HepG2 (cell line): ENCODE data around the gene SUV39H2. TPM values are rescaled to one million over a fixed set of nuclear protein-coding genes. Genes with fewer than 3 reads are reported as not detected.

Source experiments
- ATAC-seq: fragments of 200-7000 bp; cut with Tn5 transposase; 3 replicates; pipeline ENCODE4 v1.9.1; 2020; ENCODE audit warnings: mild to moderate bottlenecking, moderate library complexity
- BruUV-seq: library from RNA; stranded (reverse); fragments of 400-500 nt; replicated peaks from 2 replicates; lab custom pipeline; 2021; lab: Mats Ljungman, UMichigan
- CTCF ChIA-PET: fragments of 300-600 bp; formaldehyde crosslinking; extraction: SDS; loops from one replicate; lab custom pipeline; 2021; ENCODE audit warnings: low total read pairs, inconsistent platforms, low intra/inter-chr PET ratio; lab: Yijun Ruan, JAX
- POLR2A ChIA-PET: fragments of 350-600 bp; sonication (Branson Sonifier 250); formaldehyde crosslinking; loops from one replicate; lab custom pipeline; 2020; ENCODE audit warnings: antibody characterized with exemption, inconsistent platforms; lab: Yijun Ruan, JAX
- DNase-seq: peaks from one replicate; pipeline ENCODE4 v3.0.0-alpha.2; 2015; ENCODE audit warnings: low spot score
- FAIRE-seq: peaks from 3 replicates; lab custom pipeline; 2011; peaks lifted over from hg19 to GRCh38; lab: Jason Lieb, UNC
- H2AFZ ChIP-seq: one replicate; pipeline ENCODE4 v1.6.1; 2011; ENCODE audit warnings: low read length, inconsistent platforms
- H3K27ac ChIP-seq: fragments of 300-600 bp; 3 replicates; pipeline ENCODE4 v1.8.0; 2011; ENCODE audit warnings: mixed run types, mild to moderate bottlenecking, mixed read lengths, low read length, inconsistent platforms; ENCODE audit not compliant: insufficient read depth; ENCODE audit errors: extremely low read length
- H3K27me3 ChIP-seq, 2 experiments: fragments of 200-600 bp in 1 of 2; 2 replicates in 1 of 2; 3 replicates in 1 of 2; pipeline versions ENCODE4 v1.6.0 to v1.8.0; 2011; ENCODE audit warnings: low read length in 2 of 2, mild to moderate bottlenecking in 2 of 2, moderate library complexity in 2 of 2, inconsistent platforms in 1 of 2; ENCODE audit not compliant: insufficient read depth in 2 of 2, control insufficient read depth in 1 of 2
- H3K36me3 ChIP-seq, 2 experiments: fragments of 200-600 bp in 1 of 2; replicated peaks in 1 of 2; 2 replicates in 1 of 2; 3 replicates in 1 of 2; pipeline versions ENCODE4 v1.5.1 to v1.8.0; 2011; ENCODE audit warnings: low read length in 2 of 2, inconsistent platforms in 1 of 2; ENCODE audit not compliant: insufficient read depth in 2 of 2, control insufficient read depth in 1 of 2
- H3K4me1 ChIP-seq: 2 replicates; pipeline ENCODE4 v1.5.1; 2012; ENCODE audit warnings: low read length, inconsistent platforms; ENCODE audit not compliant: insufficient read depth
- H3K4me2 ChIP-seq: 2 replicates; pipeline ENCODE4 v1.6.0; 2011; ENCODE audit warnings: low read depth, low read length, inconsistent platforms
- H3K4me3 ChIP-seq, 3 experiments: fragments of 200-600 bp in 1 of 3; sonication (generic), shearing (Covaris generic) in 1 of 3; replicated peaks in 1 of 3; 2 replicates each; pipeline ENCODE4 v1.5.1; 2011 to 2016; ENCODE audit warnings: low read length in 3 of 3, inconsistent platforms in 2 of 3, low read depth in 2 of 3, mild to moderate bottlenecking in 2 of 3, control low read depth in 1 of 3, mixed read lengths in 1 of 3; ENCODE audit not compliant: insufficient read depth in 1 of 3
- H3K79me2 ChIP-seq: one replicate; pipeline ENCODE4 v1.6.1; 2011; ENCODE audit warnings: low read length, inconsistent platforms; ENCODE audit not compliant: insufficient read depth
- H3K9ac ChIP-seq: 2 replicates; pipeline ENCODE4 v1.6.0; 2011; ENCODE audit warnings: mild to moderate bottlenecking, low read depth, low read length, inconsistent platforms; ENCODE audit not compliant: insufficient read depth
- H3K9me3 ChIP-seq: 2 replicates; pipeline ENCODE4 v1.5.1; 2012; ENCODE audit warnings: mild to moderate bottlenecking, low read length
- H4K20me1 ChIP-seq: 2 replicates; pipeline ENCODE4 v1.6.0; 2011; ENCODE audit warnings: inconsistent platforms, mild to moderate bottlenecking, low read length, moderate library complexity; ENCODE audit not compliant: insufficient read depth
- HNRNPK ChIP-seq: fragments of 200-400 bp; formaldehyde crosslinking; IDR thresholded peaks from 2 replicates; pipeline ENCODE4 v1.6.1; 2018; ENCODE audit warnings: low read length, low read depth, moderate library complexity, mild to moderate bottlenecking; ENCODE audit not compliant: poor library complexity, severe bottlenecking
- HOXA5 ChIP-seq: sonication (generic); formaldehyde crosslinking; IDR thresholded peaks from 2 replicates; pipeline ENCODE4 v1.4.0; 2020; ENCODE audit warnings: missing genetic modification reagents
- KDM1A ChIP-seq: IDR thresholded peaks from 2 replicates; pipeline ENCODE4 v1.6.1; 2016; ENCODE audit warnings: missing compliant biosample characterization
- KDM2A ChIP-seq: sonication (generic); formaldehyde crosslinking; IDR thresholded peaks from 2 replicates; pipeline ENCODE4 v1.4.0; 2020; ENCODE audit warnings: low read depth, missing genetic modification reagents, borderline replicate concordance
- ZNF274 ChIP-seq: sonication (generic); formaldehyde crosslinking; IDR thresholded peaks from 2 replicates; pipeline ENCODE4 v1.5.1; 2020; ENCODE audit warnings: mild to moderate bottlenecking, missing genetic modification reagents
- ZNF550 ChIP-seq: sonication (generic); formaldehyde crosslinking; IDR thresholded peaks from 2 replicates; pipeline ENCODE4 v1.4.0; 2020; ENCODE audit warnings: mild to moderate bottlenecking, missing genetic modification reagents, borderline replicate concordance
- ZNF562 ChIP-seq: sonication (generic); formaldehyde crosslinking; IDR thresholded peaks from 2 replicates; pipeline ENCODE4 v1.8.0; 2022; ENCODE audit warnings: missing genetic modification reagents, borderline replicate concordance
- ZNF768 ChIP-seq: sonication (generic); formaldehyde crosslinking; IDR thresholded peaks from 2 replicates; pipeline ENCODE4 v1.4.0; 2020; ENCODE audit warnings: missing genetic modification reagents
- ZNF780A ChIP-seq: sonication (generic); formaldehyde crosslinking; IDR thresholded peaks from 2 replicates; pipeline ENCODE4 v1.8.0; 2022; ENCODE audit warnings: mild to moderate bottlenecking, missing genetic modification reagents, moderate library complexity
- ZNF841 ChIP-seq: sonication (generic); formaldehyde crosslinking; IDR thresholded peaks from 2 replicates; pipeline ENCODE4 v1.8.1; 2023; ENCODE audit warnings: missing genetic modification reagents, borderline replicate concordance
- WGBS: methylation state at CpG from one replicate; pipeline ENCODE4 v1.1.6; 2017; ENCODE audit warnings: low lambda C conversion rate; 5-methylcytosine and 5-hydroxymethylcytosine counted together
- in situ Hi-C: cut with HindIII; loops from 2 replicates; pipeline ENCODE4 v1.10.0; 2017; ENCODE audit warnings: low pct_unique_long_range_greater_than_20kb; ENCODE audit not compliant: extremely low pct_ligation_motif_present
- intact Hi-C: fragments of 100-400 bp; cut with micrococcal nuclease; formaldehyde crosslinking; loops from one replicate; pipeline ENCODE4 v1.10.0; 2022; ENCODE audit not compliant: unreplicated experiment
- polyA plus RNA-seq, 8 experiments: library from polyadenylated mRNA; depleted of rRNA in 3 of 8; stranded (reverse) in 7 of 8; unstranded in 1 of 8; fragments of >200 nt; fragmentation: Illumina TruSeq in 4 of 8; extraction: Trizol in 4 of 8; gene quantifications; 2 replicates each; pipeline versions ENCODE4 v1.2.1 to v1.2.3, GENCODE V29; 2011 to 2016; ENCODE audit warnings: low read depth in 4 of 8, missing spikeins in 1 of 8, mixed read lengths in 1 of 8; ENCODE audit not compliant: insufficient read depth in 1 of 8
- total RNA-seq, 5 experiments: library from RNA; depleted of rRNA; stranded (reverse); fragments of >200 nt; fragmentation: Illumina TruSeq; extraction: Trizol; gene quantifications; 2 replicates each; pipeline ENCODE4 v1.2.3, GENCODE V29; 2016; ENCODE audit warnings: low read depth in 1 of 5
- TF ChIP-seq, protein P1 (sequence below): sonication (generic); formaldehyde crosslinking; IDR thresholded peaks from 2 replicates; pipeline ENCODE4 v1.8.0; 2022; ENCODE audit warnings: missing genetic modification reagents, mild to moderate bottlenecking, borderline replicate concordance
- TF ChIP-seq, protein P2 (sequence below): sonication (generic); formaldehyde crosslinking; IDR thresholded peaks from 2 replicates; pipeline ENCODE4 v1.5.1; 2020; ENCODE audit warnings: missing genetic modification reagents, mild to moderate bottlenecking, borderline replicate concordance
- TF ChIP-seq, protein P3 (sequence below): sonication (generic); formaldehyde crosslinking; IDR thresholded peaks from 2 replicates; pipeline ENCODE4 v1.5.0; 2020; ENCODE audit warnings: missing genetic modification reagents, mild to moderate bottlenecking, borderline replicate concordance
- TF ChIP-seq, protein P4 (sequence below): sonication (generic); formaldehyde crosslinking; IDR thresholded peaks from 2 replicates; pipeline ENCODE4 v1.4.0; 2020; ENCODE audit warnings: missing genetic modification reagents
- TF ChIP-seq, protein P5 (sequence below): IDR thresholded peaks from 2 replicates; pipeline ENCODE4 v1.6.1; 2016; ENCODE audit warnings: missing biosample characterization, missing genetic modification reagents, low read depth

The SUV39H2 gene
- total and polyA plus RNA-seq, 2 of the 13 experiments (the other 11 are each of a cell fraction or from before 2014, with no cell fraction given), result 9.0 to 44.3 TPM

DNA sequence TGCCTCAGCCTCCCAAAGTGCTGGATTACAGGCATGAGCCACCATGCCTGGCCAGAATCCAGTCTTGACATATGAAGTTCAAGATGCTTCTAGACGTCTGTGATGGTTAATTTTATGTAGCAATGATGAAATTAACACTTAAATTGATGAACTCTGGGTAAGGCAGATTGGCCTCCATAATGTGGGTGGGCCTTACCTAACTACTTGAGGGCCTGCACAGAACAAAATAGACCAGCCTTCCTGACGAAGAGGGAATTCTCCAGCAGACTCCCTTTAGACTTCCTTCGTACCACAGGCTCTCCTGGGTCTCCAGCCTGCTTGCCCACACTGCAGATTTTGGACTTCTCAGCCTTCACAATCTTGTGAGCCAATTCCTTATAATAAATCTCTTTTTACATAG lies 45.6 kb upstream of the SUV39H2 start (continued):
- TF ChIP-seq, protein P1, sequence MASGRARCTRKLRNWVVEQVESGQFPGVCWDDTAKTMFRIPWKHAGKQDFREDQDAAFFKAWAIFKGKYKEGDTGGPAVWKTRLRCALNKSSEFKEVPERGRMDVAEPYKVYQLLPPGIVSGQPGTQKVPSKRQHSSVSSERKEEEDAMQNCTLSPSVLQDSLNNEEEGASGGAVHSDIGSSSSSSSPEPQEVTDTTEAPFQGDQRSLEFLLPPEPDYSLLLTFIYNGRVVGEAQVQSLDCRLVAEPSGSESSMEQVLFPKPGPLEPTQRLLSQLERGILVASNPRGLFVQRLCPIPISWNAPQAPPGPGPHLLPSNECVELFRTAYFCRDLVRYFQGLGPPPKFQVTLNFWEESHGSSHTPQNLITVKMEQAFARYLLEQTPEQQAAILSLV (CRISPR knock-in tag), result no peak
- TF ChIP-seq, protein P2, sequence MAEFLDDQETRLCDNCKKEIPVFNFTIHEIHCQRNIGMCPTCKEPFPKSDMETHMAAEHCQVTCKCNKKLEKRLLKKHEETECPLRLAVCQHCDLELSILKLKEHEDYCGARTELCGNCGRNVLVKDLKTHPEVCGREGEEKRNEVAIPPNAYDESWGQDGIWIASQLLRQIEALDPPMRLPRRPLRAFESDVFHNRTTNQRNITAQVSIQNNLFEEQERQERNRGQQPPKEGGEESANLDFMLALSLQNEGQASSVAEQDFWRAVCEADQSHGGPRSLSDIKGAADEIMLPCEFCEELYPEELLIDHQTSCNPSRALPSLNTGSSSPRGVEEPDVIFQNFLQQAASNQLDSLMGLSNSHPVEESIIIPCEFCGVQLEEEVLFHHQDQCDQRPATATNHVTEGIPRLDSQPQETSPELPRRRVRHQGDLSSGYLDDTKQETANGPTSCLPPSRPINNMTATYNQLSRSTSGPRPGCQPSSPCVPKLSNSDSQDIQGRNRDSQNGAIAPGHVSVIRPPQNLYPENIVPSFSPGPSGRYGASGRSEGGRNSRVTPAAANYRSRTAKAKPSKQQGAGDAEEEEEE (CRISPR knock-in tag), result no peak

DNA sequence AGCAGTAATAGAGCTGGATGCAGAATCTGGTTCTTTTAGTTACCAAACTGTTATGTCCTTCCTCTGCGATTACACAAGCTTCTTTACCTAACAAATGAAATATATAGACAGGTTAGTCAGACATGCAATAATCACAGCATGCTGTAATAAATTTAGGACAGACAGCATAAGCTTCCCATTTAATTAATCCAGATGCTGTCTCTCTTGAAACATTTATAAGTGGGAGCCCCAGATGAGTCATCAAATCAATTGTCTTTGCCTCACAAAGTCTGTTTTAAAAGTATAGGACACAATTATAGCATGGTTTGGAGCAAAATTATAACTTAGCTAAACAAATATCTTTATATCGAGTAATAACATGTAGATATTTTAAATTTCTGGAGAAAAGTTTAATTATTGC lies 42.5 kb upstream of the SUV39H2 start:
- FAIRE-seq, result no peak
- Histone ChIP-seq H3K27ac (no peak overlapping the region), H3K9ac (no peak overlapping the region), H3K36me3 (peaks cover 0 to 6% of the 10 kb centered on the region in 2 experiments; a peak in 1 of 5 replicates), H4K20me1 (peaks cover 4% of the 10 kb centered on the region; the same call in 1 of the 2 replicates), H3K4me1 (peaks cover 17% of the 10 kb centered on the region), H3K79me2 (peaks cover 25% of the 10 kb centered on the region), H3K27me3 (no peaks in the 10 kb centered on the region; a peak in 1 of 5 replicates), H3K4me3 (no peak overlapping the region), H3K9me3 (no peaks in the 10 kb centered on the region), H3K4me2 (no peak overlapping the region), H2AFZ (no peak overlapping the region)
- no peak for ATAC-seq
- BruUV-seq, result no TSS peak
- WGBS, result 96% methylated on average over 2 of the region's 2 CpGs
- CTCF ChIA-PET, result no interaction called here
- no peak for DNase-seq
- in situ Hi-C loops, result no loop called here
- intact Hi-C loops, result loop anchor here (5.0 to 10.0 kb wide), 4 partner anchors 119 to 339 kb away; partner anchors contain the start of genes DCLRE1C and MEIG1
- POLR2A ChIA-PET, result interaction anchor here (2.8 to 3.7 kb wide), 2 partner anchors 42 to 124 kb away, joined by 24 to 54 read pairs; partner anchors contain the start of genes MEIG1 and SUV39H2
- no peak for TF ChIP-seq ZNF768 (CRISPR knock-in tag)
- TF ChIP-seq KDM1A, result no peak
- TF ChIP-seq ZNF550 (CRISPR knock-in tag), result no peak
- no peak for TF ChIP-seq HNRNPK
- TF ChIP-seq, protein P3, sequence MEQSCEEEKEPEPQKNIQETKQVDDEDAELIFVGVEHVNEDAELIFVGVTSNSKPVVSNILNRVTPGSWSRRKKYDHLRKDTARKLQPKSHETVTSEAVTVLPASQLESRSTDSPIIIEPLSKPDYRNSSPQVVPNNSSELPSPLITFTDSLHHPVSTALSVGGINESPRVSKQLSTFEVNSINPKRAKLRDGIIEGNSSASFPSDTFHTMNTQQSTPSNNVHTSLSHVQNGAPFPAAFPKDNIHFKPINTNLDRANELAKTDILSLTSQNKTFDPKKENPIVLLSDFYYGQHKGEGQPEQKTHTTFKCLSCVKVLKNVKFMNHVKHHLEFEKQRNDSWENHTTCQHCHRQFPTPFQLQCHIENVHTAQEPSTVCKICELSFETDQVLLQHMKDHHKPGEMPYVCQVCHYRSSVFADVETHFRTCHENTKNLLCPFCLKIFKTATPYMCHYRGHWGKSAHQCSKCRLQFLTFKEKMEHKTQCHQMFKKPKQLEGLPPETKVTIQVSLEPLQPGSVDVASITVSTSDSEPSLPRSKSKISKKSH (CRISPR knock-in tag), result no peak
- no peak for TF ChIP-seq KDM2A (CRISPR knock-in tag)
- TF ChIP-seq, protein P4, sequence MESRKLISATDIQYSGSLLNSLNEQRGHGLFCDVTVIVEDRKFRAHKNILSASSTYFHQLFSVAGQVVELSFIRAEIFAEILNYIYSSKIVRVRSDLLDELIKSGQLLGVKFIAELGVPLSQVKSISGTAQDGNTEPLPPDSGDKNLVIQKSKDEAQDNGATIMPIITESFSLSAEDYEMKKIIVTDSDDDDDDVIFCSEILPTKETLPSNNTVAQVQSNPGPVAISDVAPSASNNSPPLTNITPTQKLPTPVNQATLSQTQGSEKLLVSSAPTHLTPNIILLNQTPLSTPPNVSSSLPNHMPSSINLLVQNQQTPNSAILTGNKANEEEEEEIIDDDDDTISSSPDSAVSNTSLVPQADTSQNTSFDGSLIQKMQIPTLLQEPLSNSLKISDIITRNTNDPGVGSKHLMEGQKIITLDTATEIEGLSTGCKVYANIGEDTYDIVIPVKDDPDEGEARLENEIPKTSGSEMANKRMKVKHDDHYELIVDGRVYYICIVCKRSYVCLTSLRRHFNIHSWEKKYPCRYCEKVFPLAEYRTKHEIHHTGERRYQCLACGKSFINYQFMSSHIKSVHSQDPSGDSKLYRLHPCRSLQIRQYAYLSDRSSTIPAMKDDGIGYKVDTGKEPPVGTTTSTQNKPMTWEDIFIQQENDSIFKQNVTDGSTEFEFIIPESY, result no peak
- no peak for TF ChIP-seq ZNF562 (CRISPR knock-in tag)
- TF ChIP-seq ZNF780A (CRISPR knock-in tag), result no peak
- no peak for TF ChIP-seq HOXA5 (CRISPR knock-in tag)
- TF ChIP-seq ZNF274, result no peak
- TF ChIP-seq, protein P5, sequence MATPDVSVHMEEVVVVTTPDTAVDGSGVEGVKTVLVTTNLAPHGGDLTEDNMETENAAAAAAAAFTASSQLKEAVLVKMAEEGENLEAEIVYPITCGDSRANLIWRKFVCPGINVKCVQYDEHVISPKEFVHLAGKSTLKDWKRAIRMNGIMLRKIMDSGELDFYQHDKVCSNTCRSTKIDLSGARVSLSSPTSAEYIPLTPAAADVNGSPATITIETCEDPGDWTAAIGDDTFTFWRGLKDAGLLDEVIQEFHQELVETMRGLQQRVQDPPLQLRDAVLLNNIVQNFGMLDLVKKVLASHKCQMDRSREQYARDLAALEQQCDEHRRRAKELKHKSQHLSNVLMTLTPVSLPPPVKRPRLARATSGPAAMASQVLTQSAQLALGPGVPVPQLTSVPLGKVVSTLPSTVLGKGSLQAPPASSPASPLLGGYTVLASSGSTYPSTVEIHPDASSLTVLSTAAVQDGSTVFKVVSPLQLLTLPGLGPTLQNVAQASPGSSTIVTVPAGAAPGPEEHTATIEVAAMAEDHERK (CRISPR knock-in tag), result no peak
- TF ChIP-seq ZNF841, result no peak
